AG04450 (cell line): ENCODE measurements around the gene PRKAR1B. TPM values are rescaled to one million over a fixed set of nuclear protein-coding genes. Genes with fewer than 3 reads are reported as not detected.

Experiments used
- CTCF ChIA-PET: fragments of 300-600, 350-600 bp; formaldehyde crosslinking; extraction: SDS; loops from one replicate; lab custom pipeline; 2022; ENCODE audit warnings: antibody characterized with exemption, inconsistent platforms; lab: Charles Lee
- POLR2A ChIA-PET: fragments of 350-600 bp; formaldehyde crosslinking; extraction: SDS; loops from one replicate; lab custom pipeline; 2021; ENCODE audit warnings: antibody characterized with exemption, inconsistent platforms; lab: Yijun Ruan, JAX
- DNase-seq: peaks from one replicate; pipeline ENCODE4 v3.0.0-alpha.2; 2011; ENCODE audit warnings: low read depth, low spot score
- H3K27ac ChIP-seq: one replicate; pipeline ENCODE4 v1.5.1; 2012; ENCODE audit warnings: low read depth, low read length, control low read depth
- H3K27me3 ChIP-seq: one replicate; pipeline ENCODE4 v1.6.0; 2012; ENCODE audit warnings: low read length; ENCODE audit not compliant: control insufficient read depth, insufficient read depth
- H3K4me3 ChIP-seq: 2 replicates; pipeline ENCODE4 v1.5.1; 2011; ENCODE audit warnings: mild to moderate bottlenecking, low read depth, low read length, control low read depth
- H3K9me3 ChIP-seq: 2 replicates; pipeline ENCODE4 v1.5.1; 2012; ENCODE audit warnings: low read length; ENCODE audit not compliant: control insufficient read depth, insufficient read depth
- CTCF ChIP-seq: IDR thresholded peaks from 2 replicates; pipeline ENCODE4 v1.5.1; 2011; ENCODE audit warnings: low read depth, low read length, control low read depth, inconsistent platforms
- polyA plus RNA-seq: library from polyadenylated mRNA; depleted of rRNA; stranded (reverse); fragments of >200 nt; gene quantifications from 2 replicates; pipeline ENCODE4 v1.2.3, GENCODE V29; 2011

The PRKAR1B gene
- polyA plus RNA-seq, 1 experiment: 16.1 TPM

DNA sequence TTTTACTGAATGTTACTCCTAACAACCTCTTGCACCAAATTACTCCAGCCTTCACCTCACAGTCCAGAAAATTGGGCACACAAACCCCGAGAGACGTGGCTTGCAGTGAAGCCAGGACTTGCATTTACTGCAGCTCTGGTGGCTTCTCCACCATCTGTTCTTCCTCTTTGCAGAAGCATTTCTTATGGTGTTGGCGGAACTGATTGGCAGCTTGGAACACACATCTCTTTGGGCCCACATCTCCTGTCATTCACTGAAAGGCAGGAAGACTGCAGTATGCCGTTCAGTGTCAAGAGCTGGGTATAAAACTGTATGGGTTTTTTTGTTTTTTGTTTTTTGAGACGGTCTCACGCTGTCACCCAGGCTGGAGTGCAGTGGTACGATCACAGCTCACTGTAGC is 38.3 kb upstream of the PRKAR1B start:
- Histone ChIP-seq H3K27ac (no peak overlapping the region), H3K9me3 (no peaks in the 10 kb centered on the region; the same call in 1 of the 2 replicates), H3K4me3 (no peak overlapping the region), H3K27me3 (no peaks in the 10 kb centered on the region)
- no peak for DNase-seq
- no peak for TF ChIP-seq CTCF
- CTCF ChIA-PET: no interaction called here
- POLR2A ChIA-PET: no interaction called here

DNA sequence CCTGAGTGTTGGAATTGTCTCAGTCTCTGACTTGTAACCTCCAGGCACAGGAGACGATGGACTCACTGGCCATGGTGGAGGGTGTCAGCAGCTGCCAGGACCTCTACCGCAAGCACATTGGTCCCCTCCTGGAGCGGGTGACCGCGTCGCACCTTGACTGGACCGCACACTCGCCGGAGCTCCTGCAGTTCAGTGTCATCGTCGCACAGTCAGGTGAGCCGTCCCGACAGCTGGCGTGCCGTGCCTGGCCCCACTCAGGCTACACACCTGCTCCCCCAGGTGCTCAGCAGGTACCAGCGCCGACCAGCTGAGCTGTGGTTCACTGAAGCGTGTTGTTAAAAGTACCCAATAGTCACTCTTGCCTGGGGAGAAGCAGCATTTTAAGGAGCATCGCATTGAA is 36.7 kb upstream of the PRKAR1B start:
- H3K27ac ChIP-seq: no peak overlapping the region
- H3K9me3 ChIP-seq: no peaks in the 10 kb centered on the region; the same call in 1 of the 2 replicates
- DNase-seq: no peak
- ChIA-PET POLR2A (no interaction called here), CTCF (no interaction called here)
- H3K27me3 ChIP-seq: no peaks in the 10 kb centered on the region
- no peak overlapping the region for H3K4me3 ChIP-seq
- TF ChIP-seq CTCF: no peak

- POLR2A ChIA-PET: no interaction called here
- CTCF ChIA-PET: no interaction called here
- DNase-seq: no peak
- no peak for TF ChIP-seq CTCF
- no peak overlapping the region for H3K4me3 ChIP-seq
- H3K27ac ChIP-seq: no peak overlapping the region
- no peaks in the 10 kb centered on the region; the same call in 1 of the 2 replicates for H3K9me3 ChIP-seq
- H3K27me3 ChIP-seq: no peaks in the 10 kb centered on the region
Measured at GRCh38 chr7:762885-763284, 35.8 kb upstream of the PRKAR1B start.

- CTCF ChIA-PET: no interaction called here
Measured at GRCh38 chr7:761631-762030, 34.5 kb upstream of the PRKAR1B start.

GRCh38 chr7:761101-761500 is 34.0 kb upstream of the PRKAR1B start:
- ChIA-PET POLR2A (no interaction called here), CTCF (no interaction called here)
- Histone ChIP-seq H3K4me3 (no peak overlapping the region), H3K27ac (no peak overlapping the region), H3K9me3 (no peaks in the 10 kb centered on the region; the same call in 1 of the 2 replicates), H3K27me3 (no peaks in the 10 kb centered on the region)
- no peak for TF ChIP-seq CTCF
- no peak for DNase-seq

More at GRCh38 chr7:761631-762030, 34.5 kb upstream of the PRKAR1B start:
- H3K27me3 ChIP-seq: no peaks in the 10 kb centered on the region
- no peak overlapping the region for H3K27ac ChIP-seq
- no peak for DNase-seq
- H3K4me3 ChIP-seq: no peak overlapping the region
- H3K9me3 ChIP-seq: no peaks in the 10 kb centered on the region; the same call in 1 of the 2 replicates
- TF ChIP-seq CTCF: no peak
- POLR2A ChIA-PET: no interaction called here
